Measurements from ENCODE around the gene NRBP1.

GRCh38 chr2:27421660-27422250 is 6.7 kb upstream of the NRBP1 start:
- TF ChIP-seq, protein P1, sequence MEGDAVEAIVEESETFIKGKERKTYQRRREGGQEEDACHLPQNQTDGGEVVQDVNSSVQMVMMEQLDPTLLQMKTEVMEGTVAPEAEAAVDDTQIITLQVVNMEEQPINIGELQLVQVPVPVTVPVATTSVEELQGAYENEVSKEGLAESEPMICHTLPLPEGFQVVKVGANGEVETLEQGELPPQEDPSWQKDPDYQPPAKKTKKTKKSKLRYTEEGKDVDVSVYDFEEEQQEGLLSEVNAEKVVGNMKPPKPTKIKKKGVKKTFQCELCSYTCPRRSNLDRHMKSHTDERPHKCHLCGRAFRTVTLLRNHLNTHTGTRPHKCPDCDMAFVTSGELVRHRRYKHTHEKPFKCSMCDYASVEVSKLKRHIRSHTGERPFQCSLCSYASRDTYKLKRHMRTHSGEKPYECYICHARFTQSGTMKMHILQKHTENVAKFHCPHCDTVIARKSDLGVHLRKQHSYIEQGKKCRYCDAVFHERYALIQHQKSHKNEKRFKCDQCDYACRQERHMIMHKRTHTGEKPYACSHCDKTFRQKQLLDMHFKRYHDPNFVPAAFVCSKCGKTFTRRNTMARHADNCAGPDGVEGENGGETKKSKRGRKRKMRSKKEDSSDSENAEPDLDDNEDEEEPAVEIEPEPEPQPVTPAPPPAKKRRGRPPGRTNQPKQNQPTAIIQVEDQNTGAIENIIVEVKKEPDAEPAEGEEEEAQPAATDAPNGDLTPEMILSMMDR (IDR thresholded peaks at IDR 0.05 in 4 of 5, conservative IDR thresholded peaks at IDR 0.05 in 1 of 5) = no peak
- TF ChIP-seq POLR2A (IDR thresholded peaks at IDR 0.05) = no peak
